C4-2B (cell line): Measurements from ENCODE around the gene PHACTR1.

Experiments used
- ZFX ChIP-seq: fragments of 450-650 bp; IDR thresholded peaks from 2 replicates; pipeline ENCODE4 v1.6.1; 2017
- TF ChIP-seq, protein P1 (sequence below): fragments of 450-650 bp; conservative IDR thresholded peaks from 2 replicates; pipeline ENCODE4 v1.5.1; 2017; ENCODE audit warnings: mild to moderate bottlenecking

- TF ChIP-seq, protein P1, sequence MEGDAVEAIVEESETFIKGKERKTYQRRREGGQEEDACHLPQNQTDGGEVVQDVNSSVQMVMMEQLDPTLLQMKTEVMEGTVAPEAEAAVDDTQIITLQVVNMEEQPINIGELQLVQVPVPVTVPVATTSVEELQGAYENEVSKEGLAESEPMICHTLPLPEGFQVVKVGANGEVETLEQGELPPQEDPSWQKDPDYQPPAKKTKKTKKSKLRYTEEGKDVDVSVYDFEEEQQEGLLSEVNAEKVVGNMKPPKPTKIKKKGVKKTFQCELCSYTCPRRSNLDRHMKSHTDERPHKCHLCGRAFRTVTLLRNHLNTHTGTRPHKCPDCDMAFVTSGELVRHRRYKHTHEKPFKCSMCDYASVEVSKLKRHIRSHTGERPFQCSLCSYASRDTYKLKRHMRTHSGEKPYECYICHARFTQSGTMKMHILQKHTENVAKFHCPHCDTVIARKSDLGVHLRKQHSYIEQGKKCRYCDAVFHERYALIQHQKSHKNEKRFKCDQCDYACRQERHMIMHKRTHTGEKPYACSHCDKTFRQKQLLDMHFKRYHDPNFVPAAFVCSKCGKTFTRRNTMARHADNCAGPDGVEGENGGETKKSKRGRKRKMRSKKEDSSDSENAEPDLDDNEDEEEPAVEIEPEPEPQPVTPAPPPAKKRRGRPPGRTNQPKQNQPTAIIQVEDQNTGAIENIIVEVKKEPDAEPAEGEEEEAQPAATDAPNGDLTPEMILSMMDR: no peak
- no peak for TF ChIP-seq ZFX
Observed at GRCh38 chr6:13338038-13338437, 621.5 kb downstream of the PHACTR1 start.
